H1 (cell line): ENCODE results near the gene PDLIM4. TPM values are rescaled to one million over a fixed set of nuclear protein-coding genes. Genes with fewer than 3 reads are reported as not detected.
A peak's percentile ranks its signal among the peaks of the same experiment; 100 is the strongest.

Experiments
- CTCF ChIA-PET: fragments of 300-600 bp; sonication (Branson Sonifier 250); formaldehyde crosslinking; loops from one replicate; lab custom pipeline; 2021; ENCODE audit not compliant: partially characterized antibody; lab: Charles Lee
- POLR2A ChIA-PET: fragments of 300-600 bp; sonication (Branson Sonifier 250); formaldehyde crosslinking; loops from one replicate; lab custom pipeline; 2021; ENCODE audit warnings: inconsistent platforms; ENCODE audit not compliant: partially characterized antibody; lab: Charles Lee
- DNase-seq, 2 experiments: peaks; one replicate each; pipeline versions ENCODE4 v3.0.0 to v3.0.0-alpha.2; 2010 to 2022; ENCODE audit warnings: low spot score in 2 of 2, low read depth in 1 of 2, mixed read lengths in 1 of 2
- FAIRE-seq: peaks from 2 replicates; lab custom pipeline; 2011; peaks lifted over from hg19 to GRCh38; lab: Jason Lieb, UNC
- H2AFZ ChIP-seq: 2 replicates; pipeline ENCODE4 v1.8.1; 2012; ENCODE audit warnings: low read length, inconsistent platforms
- H2AK5ac ChIP-seq: 2 replicates; pipeline ENCODE4 v1.6.1; 2013; ENCODE audit warnings: low read depth, low read length
- H2BK120ac ChIP-seq: replicated peaks from 2 replicates; pipeline ENCODE3; 2013; ENCODE audit warnings: low read depth, low read length, inconsistent platforms
- H2BK12ac ChIP-seq: 2 replicates; pipeline ENCODE4 v1.6.1; 2013; ENCODE audit warnings: low read depth, low read length
- H2BK15ac ChIP-seq: 2 replicates; pipeline ENCODE4 v1.6.1; 2013; ENCODE audit warnings: low read length
- H2BK20ac ChIP-seq: 2 replicates; pipeline ENCODE4 v1.6.1; 2013; ENCODE audit warnings: low read length
- H2BK5ac ChIP-seq: 2 replicates; pipeline ENCODE4 v1.6.1; 2013; ENCODE audit warnings: low read depth, low read length
- H3K14ac ChIP-seq: 2 replicates; pipeline ENCODE4 v1.6.1; 2013; ENCODE audit warnings: inconsistent platforms; ENCODE audit not compliant: insufficient read length
- H3K18ac ChIP-seq: 2 replicates; pipeline ENCODE4 v1.6.1; 2013; ENCODE audit warnings: low read length; ENCODE audit errors: extremely low read depth
- H3K23ac ChIP-seq: 2 replicates; pipeline ENCODE4 v1.6.1; 2013; ENCODE audit warnings: inconsistent platforms; ENCODE audit not compliant: insufficient read length
- H3K23me2 ChIP-seq: 2 replicates; pipeline ENCODE4 v1.6.1; 2013; ENCODE audit warnings: low read depth, low read length
- H3K27ac ChIP-seq: 2 replicates; pipeline ENCODE4 v1.6.1; 2011; ENCODE audit warnings: low read depth, low read length, inconsistent platforms
- H3K27me3 ChIP-seq, 4 experiments: replicated peaks in 1 of 4; 1 replicate in 1 of 4; 2 replicates in 3 of 4; pipeline versions ENCODE4 v1.6.1 to v1.8.1; 2011 to 2013; ENCODE audit warnings: low read length in 3 of 4, mild to moderate bottlenecking in 3 of 4, inconsistent platforms in 2 of 4, mixed read lengths in 2 of 4, moderate library complexity in 1 of 4; ENCODE audit not compliant: control insufficient read depth in 3 of 4, insufficient read depth in 3 of 4; ENCODE audit errors: extremely low read depth in 1 of 4
- H3K36me3 ChIP-seq, 4 experiments: 2 replicates each; pipeline versions ENCODE4 v1.6.1 to v1.8.1; 2011 to 2013; ENCODE audit warnings: mild to moderate bottlenecking in 4 of 4, low read length in 3 of 4, moderate library complexity in 2 of 4, control low read depth in 1 of 4, inconsistent platforms in 1 of 4; ENCODE audit not compliant: insufficient read depth in 4 of 4, control insufficient read depth in 2 of 4
- H3K4ac ChIP-seq: replicated peaks from 2 replicates; pipeline ENCODE3; 2013; ENCODE audit warnings: low read length, low read depth, mixed read lengths, inconsistent platforms; ENCODE audit not compliant: insufficient read length
- H3K4me1 ChIP-seq, 4 experiments: replicated peaks in 1 of 4; 1 replicate in 1 of 4; 2 replicates in 3 of 4; pipeline versions ENCODE4 v1.6.1 to v1.8.1; 2011 to 2013; ENCODE audit warnings: low read length in 3 of 4, inconsistent platforms in 2 of 4, mixed read lengths in 1 of 4; ENCODE audit not compliant: insufficient read depth in 4 of 4, control insufficient read depth in 3 of 4
- H3K4me2 ChIP-seq, 2 experiments: 2 replicates each; pipeline versions ENCODE4 v1.6.1 to v1.8.1; 2011 to 2013; ENCODE audit warnings: low read depth in 2 of 2, low read length in 2 of 2, control low read depth in 1 of 2, inconsistent platforms in 1 of 2, mild to moderate bottlenecking in 1 of 2; ENCODE audit not compliant: insufficient read depth in 1 of 2
- H3K4me3 ChIP-seq, 4 experiments: fragments of 200-600, 300-600 bp in 1 of 4; sonication (generic), shearing (Covaris generic), sonication (Bioruptor Twin) in 1 of 4; 2 replicates each; pipeline versions ENCODE4 v1.5.1 to v1.8.1; 2011 to 2016; ENCODE audit warnings: low read length in 4 of 4, low read depth in 3 of 4, control low read depth in 2 of 4, inconsistent platforms in 2 of 4, mild to moderate bottlenecking in 2 of 4, mixed read lengths in 1 of 4, moderate library complexity in 1 of 4; ENCODE audit not compliant: insufficient read depth in 2 of 4; ENCODE audit errors: extremely low read depth in 1 of 4
- H3K56ac ChIP-seq: replicated peaks from 2 replicates; pipeline ENCODE3; 2013; ENCODE audit warnings: low read depth, mild to moderate bottlenecking, mixed read lengths, low read length, inconsistent platforms; ENCODE audit not compliant: insufficient read length
- H3K79me1 ChIP-seq: 2 replicates; pipeline ENCODE4 v1.6.1; 2013; ENCODE audit warnings: low read depth, low read length, control low read depth
- H3K79me2 ChIP-seq, 2 experiments: 2 replicates each; pipeline versions ENCODE4 v1.6.1 to v1.8.1; 2012 to 2013; ENCODE audit warnings: low read length in 2 of 2, mild to moderate bottlenecking in 2 of 2, inconsistent platforms in 1 of 2; ENCODE audit not compliant: insufficient read depth in 2 of 2, control insufficient read depth in 1 of 2
- H3K9ac ChIP-seq, 4 experiments: replicated peaks in 1 of 4; 1 replicate in 1 of 4; 2 replicates in 3 of 4; pipeline versions ENCODE4 v1.6.1 to v1.8.1; 2011 to 2013; ENCODE audit warnings: low read depth in 3 of 4, low read length in 3 of 4, control low read depth in 2 of 4, mild to moderate bottlenecking in 2 of 4, moderate library complexity in 2 of 4, inconsistent platforms in 1 of 4; ENCODE audit errors: extremely low read depth in 1 of 4
- H3K9me3 ChIP-seq, 2 experiments: 2 replicates each; pipeline versions ENCODE4 v1.6.1 to v1.8.1; 2012 to 2013; ENCODE audit warnings: mild to moderate bottlenecking in 2 of 2, moderate library complexity in 2 of 2, control low read depth in 1 of 2, inconsistent platforms in 1 of 2, low read depth in 1 of 2, low read length in 1 of 2, mixed read lengths in 1 of 2; ENCODE audit not compliant: insufficient read depth in 2 of 2
- H4K20me1 ChIP-seq, 2 experiments: replicated peaks in 1 of 2; 2 replicates each; pipeline versions ENCODE3 to v1.8.1; 2011 to 2013; ENCODE audit warnings: inconsistent platforms in 2 of 2, low read length in 2 of 2, mild to moderate bottlenecking in 1 of 2; ENCODE audit not compliant: insufficient read depth in 2 of 2, control insufficient read depth in 1 of 2
- H4K5ac ChIP-seq: 2 replicates; pipeline ENCODE4 v1.6.1; 2013; ENCODE audit warnings: low read length, low read depth, mixed read lengths, inconsistent platforms; ENCODE audit not compliant: insufficient read length
- H4K8ac ChIP-seq: 2 replicates; pipeline ENCODE4 v1.8.0; 2013; ENCODE audit warnings: mild to moderate bottlenecking, moderate library complexity, low read length, inconsistent platforms; ENCODE audit not compliant: insufficient read depth; ENCODE audit errors: extremely low read depth
- H4K91ac ChIP-seq: replicated peaks from 2 replicates; pipeline ENCODE3; 2013; ENCODE audit warnings: low read length, mixed read lengths, inconsistent platforms; ENCODE audit not compliant: insufficient read length
- BRCA1 ChIP-seq: IDR thresholded peaks from 2 replicates; pipeline ENCODE4 v1.6.1; 2012; ENCODE audit warnings: low read depth, low read length, improper control_type of control experiment
- CEBPB ChIP-seq: IDR thresholded peaks from 2 replicates; pipeline ENCODE4 v1.6.1; 2012; ENCODE audit warnings: low read depth, low read length
- CHD2 ChIP-seq: IDR thresholded peaks from 2 replicates; pipeline ENCODE4 v1.6.1; 2012; ENCODE audit warnings: low read length, improper control_type of control experiment
- CTBP2 ChIP-seq: IDR thresholded peaks from 2 replicates; pipeline ENCODE4 v1.7.0; 2011; ENCODE audit warnings: borderline replicate concordance, mild to moderate bottlenecking, moderate library complexity, mixed read lengths, low read length; ENCODE audit not compliant: insufficient read depth, insufficient read length
- EP300 ChIP-seq, 2 experiments: IDR thresholded peaks; 1 replicate in 1 of 2; 2 replicates in 1 of 2; pipeline ENCODE4 v1.6.1; 2011 to 2012; ENCODE audit warnings: low read depth in 2 of 2, low read length in 2 of 2, mild to moderate bottlenecking in 2 of 2, borderline replicate concordance in 1 of 2, inconsistent platforms in 1 of 2, moderate library complexity in 1 of 2
- GTF2F1 ChIP-seq: IDR thresholded peaks from 2 replicates; pipeline ENCODE4 v1.6.1; 2012; ENCODE audit warnings: low read depth, low read length, improper control_type of control experiment, borderline replicate concordance
- KDM1A ChIP-seq: fragments of 200-600, 300-600 bp; sonication (generic); IDR thresholded peaks from 2 replicates; pipeline ENCODE4 v1.7.1; 2016; ENCODE audit warnings: mild to moderate bottlenecking, low read length, borderline replicate concordance
- KDM5A ChIP-seq: fragments of 200-600 bp; IDR thresholded peaks from 2 replicates; pipeline ENCODE4 v1.7.1; 2012; ENCODE audit warnings: mild to moderate bottlenecking, low read length, inconsistent platforms, mixed read lengths
- SRF ChIP-seq: IDR thresholded peaks from 2 replicates; pipeline ENCODE4 v1.6.1; 2011; ENCODE audit warnings: mild to moderate bottlenecking, low read depth, low read length, moderate library complexity
- TAF1 ChIP-seq: IDR thresholded peaks from 2 replicates; pipeline ENCODE4 v1.6.1; 2011; ENCODE audit warnings: mild to moderate bottlenecking, low read depth, low read length
- TBP ChIP-seq: IDR thresholded peaks from 2 replicates; pipeline ENCODE4 v1.6.1; 2011; ENCODE audit warnings: low read depth, low read length, improper control_type of control experiment
- TCF12 ChIP-seq: IDR thresholded peaks from 2 replicates; pipeline ENCODE4 v1.6.1; 2011; ENCODE audit warnings: low read depth, mild to moderate bottlenecking, low read length
- WGBS, 2 experiments: shearing (Covaris generic) in 1 of 2; methylation state at CpG; one replicate each; pipeline versions ENCODE4 v1.1.6 to v1.1.7; 2013 to 2015; ENCODE audit warnings: low lambda C conversion rate in 2 of 2, mixed read lengths in 2 of 2, inconsistent platforms in 1 of 2, low coverage in 1 of 2, missing lambda C conversion rate in 1 of 2; ENCODE audit not compliant: insufficient replicate concordance in 2 of 2, insufficient coverage in 1 of 2, insufficient read length in 1 of 2; ENCODE audit errors: extremely low coverage in 1 of 2, missing lambda C conversion rate in 1 of 2; 5-methylcytosine and 5-hydroxymethylcytosine counted together
- polyA plus RNA-seq, 7 experiments: library from polyadenylated mRNA; depleted of rRNA in 3 of 7; stranded (reverse) in 5 of 7; unstranded in 2 of 7; fragments of >200 nt in 5 of 7; fragments of 200-250 nt in 2 of 7; gene quantifications; 1 replicate in 5 of 7; 2 replicates in 1 of 7; 4 replicates in 1 of 7; pipeline versions ENCODE4 v1.2.1 to v1.2.3, GENCODE V29; 2011 to 2013; ENCODE audit warnings: missing spikeins in 2 of 7, mixed read lengths in 2 of 7
- total RNA-seq: library from RNA; stranded (reverse); fragmentation: NEBNext Ultra II Directional; extraction: Animal tissue kit (Norgen Biotek cat#: 25700); gene quantifications from 2 replicates; pipeline ENCODE4 v1.2.1, GENCODE V29; 2021
- TF ChIP-seq, protein P1 (sequence below): IDR thresholded peaks from 2 replicates; pipeline ENCODE4 v1.6.1; 2012; ENCODE audit warnings: low read length, inconsistent platforms

PDLIM4 gene
- total and polyA plus RNA-seq, 2 of the 8 experiments (the other 6 are each of a cell fraction or from before 2014, with no cell fraction given), result 10.7 to 29.1 TPM

DNA sequence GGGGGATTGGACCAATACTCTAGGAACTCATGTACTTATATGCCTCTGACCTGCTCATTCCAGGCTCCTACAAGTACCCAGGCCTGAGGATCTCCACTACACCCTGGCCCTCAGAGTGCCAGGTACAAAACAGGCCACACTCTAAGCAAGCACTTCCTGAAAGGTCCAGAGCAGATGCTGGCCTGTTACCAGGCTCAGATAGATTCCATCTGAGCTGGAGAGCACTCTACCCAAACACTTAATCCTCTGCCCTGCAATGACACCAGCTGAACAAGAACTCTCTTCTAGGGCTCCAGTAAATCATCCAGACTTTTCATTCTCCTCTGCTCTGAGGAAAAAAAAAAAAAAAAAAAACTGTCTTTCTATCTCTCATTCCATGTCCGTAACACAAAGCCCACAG is 32.8 kb upstream of the PDLIM4 start:
- H2AFZ ChIP-seq, result no peak overlapping the region
- H3K23ac ChIP-seq, result no peak overlapping the region
- 90% methylated on average over 1 of the region's 1 CpG; no CpG with 5 or more reads in 1 of the 2 experiments for WGBS, 2 experiments
- H3K56ac ChIP-seq, result no peak overlapping the region
- H3K14ac ChIP-seq, result no peak overlapping the region
- H3K27me3 ChIP-seq, result peaks cover 3 to 22% (median 18%) of the 10 kb centered on the region in 4 experiments
- no peak overlapping the region for H4K8ac ChIP-seq
- 0 out of 2 replicates have a peak overlapping the region, but pooled peaks have one; percentile 48 for H2BK20ac ChIP-seq
- H3K4me2 ChIP-seq, result 0 out of 4 replicates have a peak overlapping the region, but pooled peaks of 1 of the 2 experiments have one; percentile 40
- H2AK5ac ChIP-seq, result no peak overlapping the region
- H2BK15ac ChIP-seq, result no peak overlapping the region
- peaks cover 0 to 7% (median 5%) of the 10 kb centered on the region in 4 experiments; a peak in 4 of 7 replicates for H3K4me1 ChIP-seq
- peaks cover 5% of the 10 kb centered on the region for H3K23me2 ChIP-seq
- no peaks in the 10 kb centered on the region for H3K36me3 ChIP-seq
- H3K4me3 ChIP-seq, result no peak overlapping the region
- DNase-seq, result no peak
- H2BK5ac ChIP-seq, result no peak overlapping the region
- no peak overlapping the region for H4K5ac ChIP-seq
- H3K9me3 ChIP-seq, result no peaks in the 10 kb centered on the region
- peaks cover 0 to 1% of the 10 kb centered on the region in 2 experiments for H4K20me1 ChIP-seq
- FAIRE-seq, result no peak
- CTCF ChIA-PET, result interaction anchor here (0.8 to 3.7 kb wide), 5 partner anchors 14 to 159 kb away, joined by 3 to 25 read pairs (median 3); no protein-coding TSS in a partner anchor
- POLR2A ChIA-PET, result no interaction called here
- H3K27ac ChIP-seq, result no peak overlapping the region
- no peak overlapping the region for H3K9ac ChIP-seq
- no peaks in the 10 kb centered on the region for H3K79me2 ChIP-seq
- H4K91ac ChIP-seq, result no peak overlapping the region
- H3K4ac ChIP-seq, result no peak overlapping the region
- no peak overlapping the region for H3K18ac ChIP-seq
- H3K79me1 ChIP-seq, result no peaks in the 10 kb centered on the region; the same call in 1 of the 2 replicates
- H2BK12ac ChIP-seq, result no peak overlapping the region
- H2BK120ac ChIP-seq, result no peak overlapping the region
- TF ChIP-seq CHD2 (no peak), TAF1 (no peak), CTBP2 (no peak), TBP (no peak), KDM5A (no peak), TCF12 (no peak), BRCA1 (no peak), KDM1A (no peak), CEBPB (no peak), GTF2F1 (no peak), EP300 (IDR thresholded peaks at IDR 0.05; ENCODE audit: borderline replicate concordance in 1 of 2, low read depth in 2 of 2, low read length in 2 of 2) (no peak), SRF (no peak)
- TF ChIP-seq, protein P1, sequence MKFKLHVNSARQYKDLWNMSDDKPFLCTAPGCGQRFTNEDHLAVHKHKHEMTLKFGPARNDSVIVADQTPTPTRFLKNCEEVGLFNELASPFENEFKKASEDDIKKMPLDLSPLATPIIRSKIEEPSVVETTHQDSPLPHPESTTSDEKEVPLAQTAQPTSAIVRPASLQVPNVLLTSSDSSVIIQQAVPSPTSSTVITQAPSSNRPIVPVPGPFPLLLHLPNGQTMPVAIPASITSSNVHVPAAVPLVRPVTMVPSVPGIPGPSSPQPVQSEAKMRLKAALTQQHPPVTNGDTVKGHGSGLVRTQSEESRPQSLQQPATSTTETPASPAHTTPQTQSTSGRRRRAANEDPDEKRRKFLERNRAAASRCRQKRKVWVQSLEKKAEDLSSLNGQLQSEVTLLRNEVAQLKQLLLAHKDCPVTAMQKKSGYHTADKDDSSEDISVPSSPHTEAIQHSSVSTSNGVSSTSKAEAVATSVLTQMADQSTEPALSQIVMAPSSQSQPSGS, result no peak
